Testis (tissue), 3 donors: ENCODE data around the gene SKAP1. TPM values are rescaled to one million over a fixed set of nuclear protein-coding genes. Genes with fewer than 3 reads are reported as not detected.

Source experiments
- DNase-seq: peaks from one replicate; pipeline ENCODE4 v3.0.0-alpha.2; 2019
- H3K27ac ChIP-seq, 2 donors: fragments of 200-600 bp; sonication (generic); one replicate each; pipeline ENCODE4 v1.5.1; 2019
- H3K27me3 ChIP-seq: fragments of 200-600 bp; sonication (generic); one replicate; pipeline ENCODE4 v1.5.1; 2019
- H3K36me3 ChIP-seq: fragments of 200-600 bp; sonication (generic); one replicate; pipeline ENCODE4 v1.5.1; 2017; ENCODE audit warnings: low read depth; ENCODE audit errors: missing control alignments
- H3K4me1 ChIP-seq: fragments of 200-600 bp; sonication (generic); one replicate; pipeline ENCODE4 v1.5.1; 2019
- H3K4me3 ChIP-seq, 2 donors: fragments of 200-600 bp; sonication (generic); one replicate each; pipeline ENCODE4 v1.5.1; 2017 to 2019
- H3K9me3 ChIP-seq: fragments of 200-600 bp; sonication (generic); one replicate; pipeline ENCODE4 v1.5.1; 2017
- CTCF ChIP-seq, 3 experiments: fragments of 450-650 bp in 2 of 3; fragments of 200-600 bp in 1 of 3; sonication (generic) in 1 of 3; IDR thresholded peaks; one replicate each; pipeline ENCODE4 v1.5.1; 2016 to 2019; ENCODE audit warnings: antibody characterized with exemption in 3 of 3, mild to moderate bottlenecking in 2 of 3, moderate library complexity in 1 of 3
- POLR2A ChIP-seq: fragments of 450-650 bp; IDR thresholded peaks from one replicate; pipeline ENCODE4 v1.6.1; 2017; ENCODE audit warnings: antibody characterized with exemption, mild to moderate bottlenecking, moderate library complexity
- WGBS, 2 donors: methylation state at CpG; one replicate each; pipeline ENCODE4 v1.1.5; 2018; 5-methylcytosine and 5-hydroxymethylcytosine counted together
- intact Hi-C: fragments of 100-400 bp; cut with DNase I; formaldehyde crosslinking; loops from one replicate; pipeline ENCODE4 v1.15.1; 2023; ENCODE audit warnings: low total_unique reads
- polyA plus RNA-seq: library from polyadenylated mRNA; stranded (reverse); fragments of 350-450 nt; fragmentation: Illumina TruSeq; extraction: RNeasy Lipid Tissue Mini Kit (QIAGEN cat#74804); gene quantifications from one replicate; pipeline ENCODE4 v1.2.3, GENCODE V29; 2014; ENCODE audit warnings: low read depth, low replicate concordance; ENCODE audit not compliant: insufficient read depth
- total RNA-seq, 2 donors: library from RNA; depleted of rRNA; stranded (reverse); fragments of >200 nt; gene quantifications; one replicate each; pipeline ENCODE4 v1.2.3, GENCODE V29; 2016

SKAP1 gene
- total and polyA plus RNA-seq, 3 donors from 2014 or later, result 9.0 to 34.1 (median 16.9) TPM

GRCh38 chr17:48229936-48230335 lies 200.1 kb downstream of the SKAP1 start:
- intact Hi-C loops, result no loop called here
- H3K4me3 ChIP-seq, result no peak overlapping the region
- no peaks in the 10 kb centered on the region for H3K36me3 ChIP-seq
- H3K9me3 ChIP-seq, result no peaks in the 10 kb centered on the region
- DNase-seq, result no peak
- no peaks in the 10 kb centered on the region for H3K27me3 ChIP-seq
- no peak overlapping the region for H3K27ac ChIP-seq
- H3K4me1 ChIP-seq, result no peaks in the 10 kb centered on the region
- WGBS, 2 donors, result 67% methylated on average over 1 of the region's 1 CpG
- TF ChIP-seq POLR2A (no peak), CTCF (IDR thresholded peaks at IDR 0.05) (no peak)

- Histone ChIP-seq H3K27ac (no peak overlapping the region), H3K4me3 (no peak overlapping the region), H3K4me1 (no peaks in the 10 kb centered on the region), H3K9me3 (no peaks in the 10 kb centered on the region), H3K36me3 (no peaks in the 10 kb centered on the region), H3K27me3 (no peaks in the 10 kb centered on the region)
- TF ChIP-seq POLR2A, result no peak
- no peak for TF ChIP-seq CTCF (IDR thresholded peaks at IDR 0.05)
- WGBS, 2 donors, result 50 to 76% methylated on average over 1 of the region's 1 CpG
- intact Hi-C loops, result no loop called here
- no peak for DNase-seq
Observed at GRCh38 chr17:48228720-48229119, 201.3 kb downstream of the SKAP1 start.

GRCh38 chr17:48225725-48226567 lies 204.1 kb downstream of the SKAP1 start:
- Histone ChIP-seq H3K4me1 (no peaks in the 10 kb centered on the region), H3K27ac (no peak overlapping the region), H3K4me3 (no peak overlapping the region), H3K27me3 (no peaks in the 10 kb centered on the region), H3K9me3 (no peaks in the 10 kb centered on the region), H3K36me3 (no peaks in the 10 kb centered on the region)
- intact Hi-C loops, result no loop called here
- TF ChIP-seq CTCF (IDR thresholded peaks at IDR 0.05), result no peak
- TF ChIP-seq POLR2A, result no peak
- WGBS, 2 donors, result 41 to 52% methylated on average over 6 of the region's 6 CpGs
- no peak for DNase-seq

- H3K27me3 ChIP-seq, result no peaks in the 10 kb centered on the region
- intact Hi-C loops, result no loop called here
- TF ChIP-seq CTCF (IDR thresholded peaks at IDR 0.05), result no peak
- no peak for TF ChIP-seq POLR2A
- no peaks in the 10 kb centered on the region for H3K4me1 ChIP-seq
- H3K36me3 ChIP-seq, result no peaks in the 10 kb centered on the region
- DNase-seq, result no peak
- H3K9me3 ChIP-seq, result no peaks in the 10 kb centered on the region
- no peak overlapping the region for H3K4me3 ChIP-seq
- no peak overlapping the region for H3K27ac ChIP-seq
Observed at GRCh38 chr17:48223945-48224344, 206.1 kb downstream of the SKAP1 start.

- no peaks in the 10 kb centered on the region for H3K4me1 ChIP-seq
- 50 to 61% methylated on average over 1 of the region's 1 CpG for WGBS, 2 donors
- no peaks in the 10 kb centered on the region for H3K27me3 ChIP-seq
- no peak overlapping the region for H3K4me3 ChIP-seq
- no peaks in the 10 kb centered on the region for H3K36me3 ChIP-seq
- DNase-seq, result no peak
- TF ChIP-seq POLR2A (no peak), CTCF (IDR thresholded peaks at IDR 0.05) (no peak)
- H3K9me3 ChIP-seq, result no peaks in the 10 kb centered on the region
- no peak overlapping the region for H3K27ac ChIP-seq
- intact Hi-C loops, result no loop called here
Observed at GRCh38 chr17:48219617-48220016, 210.4 kb downstream of the SKAP1 start.
